Measurements from ENCODE around the gene ADGRG6.

DNA sequence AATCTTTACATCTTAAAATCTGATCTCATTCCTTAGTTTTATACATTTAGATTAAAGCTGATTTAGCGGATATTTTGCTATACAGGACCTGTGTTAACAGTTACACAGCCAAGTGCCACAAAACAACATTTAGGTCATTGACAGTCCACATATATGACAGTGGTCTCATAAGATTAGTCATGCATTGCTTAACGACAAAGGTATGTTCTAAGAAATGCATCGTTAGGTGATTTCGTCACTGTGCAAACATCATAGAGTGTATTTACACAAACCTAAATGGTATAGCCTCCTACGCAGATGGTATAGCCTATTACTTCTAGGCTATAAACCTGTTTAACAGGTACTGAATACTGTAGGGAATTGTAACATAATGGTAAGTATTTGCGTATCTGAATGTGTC lies 21.6 kb downstream of the ADGRG6 start:
- no peak for TF ChIP-seq POLR2AphosphoS5 (IDR thresholded peaks at IDR 0.05; ENCODE audit: borderline replicate concordance, low read depth, low read length)
- no peak for TF ChIP-seq EZH2 (IDR thresholded peaks at IDR 0.05)
- TF ChIP-seq FOXP2 (optimal IDR thresholded peaks at IDR 0.05; ENCODE audit: control extremely low read depth, extremely low read length, insufficient read depth), result no peak

Measured in SK-N-MC (cell line).